H9 (cell line): ENCODE results near the gene COL23A1. TPM values are rescaled to one million over a fixed set of nuclear protein-coding genes. Genes with fewer than 3 reads are reported as not detected.
A peak's percentile ranks its signal among the peaks of the same experiment; 100 is the strongest.

Source experiments
- DNase-seq: peaks from one replicate; pipeline ENCODE4 v3.0.0-alpha.2; 2017
- H2AFZ ChIP-seq: one replicate; pipeline ENCODE4 v1.6.1; 2013; ENCODE audit warnings: mild to moderate bottlenecking, low read length, control low read depth, moderate library complexity
- H2AK5ac ChIP-seq: 2 replicates; pipeline ENCODE4 v1.6.1; 2013; ENCODE audit warnings: low read length, control low read depth, mixed read lengths; ENCODE audit not compliant: insufficient read length
- H2BK120ac ChIP-seq: one replicate; pipeline ENCODE4 v1.6.1; 2013; ENCODE audit warnings: low read depth, mild to moderate bottlenecking, low read length, control low read depth, inconsistent platforms; ENCODE audit not compliant: poor library complexity, severe bottlenecking
- H2BK12ac ChIP-seq: 2 replicates; pipeline ENCODE4 v1.6.1; 2013; ENCODE audit warnings: low read length, control low read depth, mixed read lengths, low read depth; ENCODE audit not compliant: insufficient read length
- H2BK15ac ChIP-seq: 2 replicates; pipeline ENCODE4 v1.6.1; 2013; ENCODE audit warnings: low read depth, low read length, control low read depth
- H2BK20ac ChIP-seq: one replicate; pipeline ENCODE4 v1.6.1; 2013; ENCODE audit warnings: low read depth, mild to moderate bottlenecking, low read length, control low read depth, inconsistent platforms; ENCODE audit not compliant: poor library complexity, severe bottlenecking
- H2BK5ac ChIP-seq: 2 replicates; pipeline ENCODE4 v1.6.1; 2013; ENCODE audit warnings: low read length, control low read depth, mixed read lengths; ENCODE audit not compliant: insufficient read length
- H3K14ac ChIP-seq: 2 replicates; pipeline ENCODE4 v1.6.1; 2013; ENCODE audit warnings: low read length, control low read depth; ENCODE audit not compliant: insufficient read depth
- H3K18ac ChIP-seq: 2 replicates; pipeline ENCODE4 v1.6.1; 2013; ENCODE audit warnings: low read depth, mild to moderate bottlenecking, mixed read lengths, low read length, control low read depth; ENCODE audit not compliant: insufficient read length
- H3K23ac ChIP-seq: 2 replicates; pipeline ENCODE4 v1.6.1; 2013; ENCODE audit warnings: low read length, control low read depth, mixed read lengths, low read depth; ENCODE audit not compliant: insufficient read length
- H3K23me2 ChIP-seq: 2 replicates; pipeline ENCODE4 v1.6.1; 2013; ENCODE audit warnings: low read depth, mild to moderate bottlenecking, mixed read lengths, low read length, control low read depth; ENCODE audit not compliant: insufficient read length, poor library complexity, severe bottlenecking
- H3K27ac ChIP-seq: 2 replicates; pipeline ENCODE4 v1.5.1; 2013; ENCODE audit warnings: low read length, control low read depth, mixed read lengths, low read depth; ENCODE audit not compliant: insufficient read length
- H3K27me3 ChIP-seq: 2 replicates; pipeline ENCODE4 v1.6.1; 2013; ENCODE audit warnings: low read length, control low read depth, inconsistent platforms; ENCODE audit not compliant: insufficient read depth
- H3K4ac ChIP-seq: 2 replicates; pipeline ENCODE4 v1.6.1; 2013; ENCODE audit warnings: low read depth, mild to moderate bottlenecking, control low read depth, inconsistent platforms, low read length, moderate library complexity
- H3K4me1 ChIP-seq: 2 replicates; pipeline ENCODE4 v1.6.1; 2013; ENCODE audit warnings: low read length, control low read depth, inconsistent platforms; ENCODE audit not compliant: insufficient read depth
- H3K4me2 ChIP-seq: 2 replicates; pipeline ENCODE4 v1.6.1; 2013; ENCODE audit warnings: low read length, control low read depth, mixed read lengths; ENCODE audit not compliant: insufficient read length, insufficient read depth
- H3K56ac ChIP-seq: 2 replicates; pipeline ENCODE4 v1.6.1; 2013; ENCODE audit warnings: low read depth, mild to moderate bottlenecking, mixed read lengths, low read length, control low read depth; ENCODE audit not compliant: insufficient read length
- H3K79me1 ChIP-seq: 2 replicates; pipeline ENCODE4 v1.6.1; 2013; ENCODE audit warnings: low read depth, mild to moderate bottlenecking, moderate library complexity, low read length, control low read depth, inconsistent platforms; ENCODE audit not compliant: insufficient read depth, poor library complexity, severe bottlenecking
- H3K79me2 ChIP-seq: 2 replicates; pipeline ENCODE4 v1.6.1; 2013; ENCODE audit warnings: low read length, control low read depth, inconsistent platforms; ENCODE audit not compliant: insufficient read depth
- H3K9ac ChIP-seq: 2 replicates; pipeline ENCODE4 v1.6.1; 2013; ENCODE audit warnings: low read length, control low read depth, mixed read lengths; ENCODE audit not compliant: insufficient read length; ENCODE audit errors: extremely low read depth
- H3K9me3 ChIP-seq: one replicate; pipeline ENCODE4 v1.6.1; 2013; ENCODE audit warnings: low read depth, low read length, inconsistent platforms; ENCODE audit not compliant: control insufficient read depth
- H3T11ph ChIP-seq: one replicate; pipeline ENCODE4 v1.6.1; 2013; ENCODE audit warnings: mild to moderate bottlenecking, low read length, control low read depth, inconsistent platforms
- H4K20me1 ChIP-seq: one replicate; pipeline ENCODE4 v1.6.1; 2013; ENCODE audit not compliant: control insufficient read depth, insufficient read length, insufficient read depth
- H4K5ac ChIP-seq: 2 replicates; pipeline ENCODE4 v1.6.1; 2013; ENCODE audit warnings: low read depth, mild to moderate bottlenecking, mixed read lengths, low read length, control low read depth; ENCODE audit not compliant: insufficient read length
- H4K8ac ChIP-seq: replicated peaks from 2 replicates; pipeline ENCODE4 v1.6.1; 2013; ENCODE audit warnings: low read length, control low read depth, mixed read lengths, low read depth; ENCODE audit not compliant: insufficient read length
- H4K91ac ChIP-seq: 2 replicates; pipeline ENCODE4 v1.6.1; 2013; ENCODE audit warnings: low read depth, mild to moderate bottlenecking, moderate library complexity, mixed read lengths, low read length, control low read depth; ENCODE audit not compliant: insufficient read length
- H3K27ac Mint-ChIP-seq, 3 experiments: 2 replicates in 2 of 3; 3 replicates in 1 of 3; pipeline ENCODE4 v1.8.0; 2020 to 2021; ENCODE audit warnings: mixed read lengths in 3 of 3, mild to moderate bottlenecking in 1 of 3, moderate library complexity in 1 of 3
- H3K27me3 Mint-ChIP-seq: 2 replicates; pipeline ENCODE4 v1.8.0; 2021; ENCODE audit warnings: low read depth, mild to moderate bottlenecking, moderate library complexity, mixed read lengths
- H3K36me3 Mint-ChIP-seq, 3 experiments: 2 replicates in 2 of 3; 3 replicates in 1 of 3; pipeline ENCODE4 v1.8.0; 2020 to 2021; ENCODE audit warnings: low read depth in 3 of 3, mixed read lengths in 3 of 3; ENCODE audit not compliant: insufficient read depth in 1 of 3
- H3K4me1 Mint-ChIP-seq, 2 experiments: 2 replicates each; pipeline ENCODE4 v1.8.0; 2020; ENCODE audit warnings: mixed read lengths in 2 of 2
- H3K4me3 Mint-ChIP-seq, 2 experiments: 2 replicates in 1 of 2; 3 replicates in 1 of 2; pipeline ENCODE4 v1.8.0; 2020 to 2021; ENCODE audit warnings: mild to moderate bottlenecking in 2 of 2, mixed read lengths in 2 of 2, moderate library complexity in 1 of 2
- H3K9me3 Mint-ChIP-seq, 2 experiments: 2 replicates in 1 of 2; 3 replicates in 1 of 2; pipeline ENCODE4 v1.8.0; 2020; ENCODE audit warnings: mild to moderate bottlenecking in 2 of 2, mixed read lengths in 2 of 2, moderate library complexity in 1 of 2
- CTCF ChIP-seq: fragments of 200-600 bp; sonication (generic); conservative IDR thresholded peaks from 3 replicates; pipeline ENCODE4 v1.8.0; 2021; ENCODE audit warnings: antibody characterized with exemption, mild to moderate bottlenecking
- WGBS: extraction: QIAGEN DNeasy Blood & Tissue Kit; methylation state at CpG from one replicate; pipeline ENCODE4 v1.1.7; 2013; ENCODE audit warnings: missing lambda C conversion rate, low lambda C conversion rate, mixed read lengths; ENCODE audit not compliant: insufficient read length; ENCODE audit errors: extremely low coverage; 5-methylcytosine and 5-hydroxymethylcytosine counted together
- total RNA-seq: library from RNA; stranded (reverse); gene quantifications from 2 replicates; pipeline ENCODE4 v1.2.1, GENCODE V29; 2021

COL23A1 gene
- total RNA-seq, 1 experiment from 2014 or later: 2.6 TPM

- Histone ChIP-seq H3T11ph (no peak overlapping the region), H2BK12ac (no peak overlapping the region), H4K8ac (no peak overlapping the region), H3K56ac (no peak overlapping the region), H2BK120ac (no peak overlapping the region), H2BK20ac (no peak overlapping the region), H3K4me1 (no peaks in the 10 kb centered on the region; the same call in 1 of the 2 replicates), H2AFZ (no peak overlapping the region), H2BK15ac (no peak overlapping the region), H4K20me1 (no peaks in the 10 kb centered on the region), H2BK5ac (no peak overlapping the region), H3K27ac (no peak overlapping the region), H3K4me2 (no peak overlapping the region), H2AK5ac (no peak overlapping the region), H3K9me3 (no peaks in the 10 kb centered on the region), H3K23me2 (no peaks in the 10 kb centered on the region), H3K14ac (no peak overlapping the region), H3K79me1 (no peaks in the 10 kb centered on the region), H4K5ac (no peak overlapping the region), H3K18ac (no peak overlapping the region), H3K23ac (no peak overlapping the region), H4K91ac (no peak overlapping the region), H3K4ac (no peak overlapping the region), H3K79me2 (no peaks in the 10 kb centered on the region), H3K27me3 (no peaks in the 10 kb centered on the region; the same call in 1 of the 2 replicates), H3K9ac (no peak overlapping the region)
- no peaks in the 10 kb centered on the region; a peak in 2 of 5 replicates for H3K9me3 Mint-ChIP-seq
- peaks cover 0 to 8% (median 0%) of the 10 kb centered on the region in 3 experiments; a peak in 3 of 7 replicates for H3K36me3 Mint-ChIP-seq
- peak overlapping the region in 1 of 3 experiments; percentile 30; a peak in 2 of 7 replicates for H3K27ac Mint-ChIP-seq
- no CpG with 5 or more reads among the region's 13 CpGs for WGBS
- DNase-seq: no peak
- no peak overlapping the region for H3K4me3 Mint-ChIP-seq
- H3K27me3 Mint-ChIP-seq: peaks cover 26% of the 10 kb centered on the region
- H3K4me1 Mint-ChIP-seq: peaks cover 30 to 33% of the 10 kb centered on the region in 2 experiments
- no peak for TF ChIP-seq CTCF
Measured at GRCh38 chr5:178553517-178553916, 36.7 kb downstream of the COL23A1 start.
